ENCODE results near the gene RPL29.
"Not testable (repeated sequence)": the region's sequence is repeated elsewhere in the genome, so short reads cannot be mapped to it uniquely, and the experiment has no call there.

RPL29 gene

DNA sequence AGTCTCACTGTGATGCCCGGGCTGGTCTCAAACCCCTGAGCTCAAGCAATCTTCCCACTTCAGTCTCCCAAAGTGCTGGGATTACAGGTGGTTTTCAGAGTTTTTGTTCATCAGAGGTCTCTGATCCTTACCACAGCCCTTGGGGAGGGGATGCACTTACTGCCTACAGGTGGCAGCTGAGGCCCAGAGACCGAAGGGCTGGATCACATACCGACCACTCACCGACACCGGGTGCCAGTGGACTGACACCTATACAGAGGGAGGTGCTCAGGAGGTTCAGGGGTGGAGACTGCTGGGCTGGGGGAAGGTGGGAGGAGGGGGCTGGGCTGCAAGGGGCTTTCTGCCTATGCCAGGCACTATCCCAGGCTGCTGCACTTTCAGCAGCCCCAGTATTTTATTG lies 41.1 kb upstream of the RPL29 start:
- H3K36me3 ChIP-seq (ENCODE audit: control insufficient read depth, insufficient read depth, low read length): no peaks in the 10 kb centered on the region
- H3K9me3 ChIP-seq (ENCODE audit: control insufficient read depth, low read length): no peaks in the 10 kb centered on the region
- WGBS, 2 experiments (ENCODE audit: insufficient coverage in 2 of 2): no CpG with 5 or more reads among the region's 5 CpGs
- peaks cover 13% of the 10 kb centered on the region for H3K4me1 ChIP-seq (ENCODE audit: control insufficient read depth, insufficient read depth, low read length, poor library complexity, severe bottlenecking)
- no peak overlapping the region for H3K4me3 ChIP-seq (ENCODE audit: extremely low read depth, insufficient read depth, low read length, poor library complexity, severe bottlenecking)
- no peak overlapping the region for H3K27ac ChIP-seq (ENCODE audit: low read depth, low read length, severe bottlenecking)

- 96 to 97% methylated on average over 3 to 5 of the region's 5 CpGs for WGBS, 2 experiments (ENCODE audit: insufficient coverage in 2 of 2)
- H3K4me1 ChIP-seq (ENCODE audit: control insufficient read depth, insufficient read depth, low read length, poor library complexity, severe bottlenecking): peaks cover 8% of the 10 kb centered on the region
- no peaks in the 10 kb centered on the region for H3K9me3 ChIP-seq (ENCODE audit: control insufficient read depth, low read length)
- H3K27ac ChIP-seq (ENCODE audit: low read depth, low read length, severe bottlenecking): no peak overlapping the region
- H3K4me3 ChIP-seq (ENCODE audit: extremely low read depth, insufficient read depth, low read length, poor library complexity, severe bottlenecking): no peak overlapping the region
- no peaks in the 10 kb centered on the region for H3K36me3 ChIP-seq (ENCODE audit: control insufficient read depth, insufficient read depth, low read length)
These were observed 40.6 kb upstream of the RPL29 start for GRCh38 chr3:52036222-52036694.

GRCh38 chr3:52034651-52035050 lies 39.0 kb upstream of the RPL29 start:
- 84 to 93% methylated on average over 2 to 3 of the region's 3 CpGs for WGBS, 2 experiments (ENCODE audit: insufficient coverage in 2 of 2)
- Histone ChIP-seq H3K36me3 (ENCODE audit: control insufficient read depth, insufficient read depth, low read length) (no peaks in the 10 kb centered on the region), H3K9me3 (ENCODE audit: control insufficient read depth, low read length) (no peaks in the 10 kb centered on the region), H3K4me3 (ENCODE audit: extremely low read depth, insufficient read depth, low read length, poor library complexity, severe bottlenecking) (no peak overlapping the region), H3K4me1 (ENCODE audit: control insufficient read depth, insufficient read depth, low read length, poor library complexity, severe bottlenecking) (peaks cover 7% of the 10 kb centered on the region), H3K27ac (ENCODE audit: low read depth, low read length, severe bottlenecking) (no peak overlapping the region)

- no peaks in the 10 kb centered on the region for H3K36me3 ChIP-seq (ENCODE audit: control insufficient read depth, insufficient read depth, low read length)
- H3K4me1 ChIP-seq (ENCODE audit: control insufficient read depth, insufficient read depth, low read length, poor library complexity, severe bottlenecking): peaks cover 7% of the 10 kb centered on the region
- H3K4me3 ChIP-seq (ENCODE audit: extremely low read depth, insufficient read depth, low read length, poor library complexity, severe bottlenecking): no peak overlapping the region
- 89 to 94% methylated on average over 3 to 5 of the region's 5 CpGs for WGBS, 2 experiments (ENCODE audit: insufficient coverage in 2 of 2)
- H3K9me3 ChIP-seq (ENCODE audit: control insufficient read depth, low read length): no peaks in the 10 kb centered on the region
- H3K27ac ChIP-seq (ENCODE audit: low read depth, low read length, severe bottlenecking): no peak overlapping the region
These were observed 38.5 kb upstream of the RPL29 start for GRCh38 chr3:52034212-52034611.

DNA sequence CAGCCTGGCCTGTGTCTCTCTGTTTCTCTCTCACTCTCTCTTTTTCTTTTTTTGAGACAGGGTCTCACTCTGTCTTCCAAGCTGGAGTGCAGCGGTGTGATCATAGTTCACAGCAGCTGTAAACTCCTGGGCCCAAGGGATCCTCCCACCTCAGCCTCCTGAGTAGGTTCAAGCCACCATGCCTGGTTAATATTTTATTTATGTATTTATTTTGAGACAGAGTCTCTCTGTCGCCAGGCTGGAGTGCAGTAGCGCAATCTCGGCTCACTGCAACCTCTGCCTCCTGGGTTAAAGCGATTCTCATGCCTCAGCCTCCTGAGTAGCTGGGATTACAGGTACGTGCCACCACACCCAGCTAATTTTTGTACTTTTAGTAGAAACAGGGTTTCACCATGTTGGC lies 38.1 kb upstream of the RPL29 start:
- H3K4me1 ChIP-seq (ENCODE audit: control insufficient read depth, insufficient read depth, low read length, poor library complexity, severe bottlenecking); H3K4me3 ChIP-seq (ENCODE audit: extremely low read depth, insufficient read depth, low read length, poor library complexity, severe bottlenecking); H3K36me3 ChIP-seq (ENCODE audit: control insufficient read depth, insufficient read depth, low read length); H3K9me3 ChIP-seq (ENCODE audit: control insufficient read depth, low read length); H3K27ac ChIP-seq (ENCODE audit: low read depth, low read length, severe bottlenecking): not testable (repeated sequence)
- 94 to 96% methylated on average over 5 to 6 of the region's 6 CpGs for WGBS, 2 experiments (ENCODE audit: insufficient coverage in 2 of 2)

DNA sequence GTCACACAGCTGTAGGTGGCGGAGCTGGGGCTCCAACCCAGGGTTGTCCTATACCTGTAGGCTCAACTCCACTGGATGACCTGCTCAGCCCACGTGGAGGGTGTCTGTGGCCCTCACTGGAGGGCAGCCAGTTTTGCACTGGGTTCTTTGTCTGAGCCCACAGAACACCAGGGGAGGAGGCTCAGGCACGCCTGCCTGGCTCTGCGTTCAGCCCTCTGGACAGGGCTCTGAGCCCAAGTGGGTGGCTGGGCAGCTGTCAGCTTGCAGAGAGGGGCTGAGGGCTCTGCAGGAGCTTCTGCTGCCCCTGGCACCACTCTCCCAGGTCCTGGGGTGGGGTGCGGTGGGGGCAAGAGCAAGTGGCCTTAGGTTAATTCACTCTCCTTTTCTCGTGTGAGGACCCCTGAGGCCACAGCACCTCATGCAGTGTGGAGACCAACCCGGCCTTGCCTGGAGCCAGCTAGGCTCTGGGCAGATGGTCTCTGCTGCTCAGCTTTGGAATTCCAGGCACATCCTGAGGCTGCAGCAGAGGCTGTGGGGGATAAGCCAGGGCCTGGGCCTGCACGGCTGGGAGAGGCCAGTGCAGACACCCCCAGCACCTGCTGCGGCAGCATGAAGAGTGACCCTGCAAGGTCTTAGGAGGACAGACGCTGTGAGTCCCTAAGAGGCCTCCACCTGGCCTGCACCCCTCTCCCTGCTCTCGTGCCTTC lies 37.2 kb upstream of the RPL29 start:
- Histone ChIP-seq H3K27ac (ENCODE audit: low read depth, low read length, severe bottlenecking) (no peak overlapping the region), H3K9me3 (ENCODE audit: control insufficient read depth, low read length) (no peaks in the 10 kb centered on the region)
- 86 to 91% methylated on average over 11 of the region's 11 CpGs for WGBS, 2 experiments (ENCODE audit: insufficient coverage in 2 of 2)

GRCh38 chr3:52031896-52032295 lies 36.2 kb upstream of the RPL29 start:
- H3K4me3 ChIP-seq (ENCODE audit: extremely low read depth, insufficient read depth, low read length, poor library complexity, severe bottlenecking): no peak overlapping the region
- peaks cover 10% of the 10 kb centered on the region for H3K4me1 ChIP-seq (ENCODE audit: control insufficient read depth, insufficient read depth, low read length, poor library complexity, severe bottlenecking)
- H3K36me3 ChIP-seq (ENCODE audit: control insufficient read depth, insufficient read depth, low read length): no peaks in the 10 kb centered on the region
- H3K27ac ChIP-seq (ENCODE audit: low read depth, low read length, severe bottlenecking): no peak overlapping the region
- 88 to 89% methylated on average over 10 of the region's 10 CpGs for WGBS, 2 experiments (ENCODE audit: insufficient coverage in 2 of 2)
- no peaks in the 10 kb centered on the region for H3K9me3 ChIP-seq (ENCODE audit: control insufficient read depth, low read length)

More for the DNA sequence above, 37.2 kb upstream of the RPL29 start:
- peaks cover 10% of the 10 kb centered on the region for H3K4me1 ChIP-seq (ENCODE audit: control insufficient read depth, insufficient read depth, low read length, poor library complexity, severe bottlenecking)
- H3K4me3 ChIP-seq (ENCODE audit: extremely low read depth, insufficient read depth, low read length, poor library complexity, severe bottlenecking): no peak overlapping the region
- no peaks in the 10 kb centered on the region for H3K36me3 ChIP-seq (ENCODE audit: control insufficient read depth, insufficient read depth, low read length)

DNA sequence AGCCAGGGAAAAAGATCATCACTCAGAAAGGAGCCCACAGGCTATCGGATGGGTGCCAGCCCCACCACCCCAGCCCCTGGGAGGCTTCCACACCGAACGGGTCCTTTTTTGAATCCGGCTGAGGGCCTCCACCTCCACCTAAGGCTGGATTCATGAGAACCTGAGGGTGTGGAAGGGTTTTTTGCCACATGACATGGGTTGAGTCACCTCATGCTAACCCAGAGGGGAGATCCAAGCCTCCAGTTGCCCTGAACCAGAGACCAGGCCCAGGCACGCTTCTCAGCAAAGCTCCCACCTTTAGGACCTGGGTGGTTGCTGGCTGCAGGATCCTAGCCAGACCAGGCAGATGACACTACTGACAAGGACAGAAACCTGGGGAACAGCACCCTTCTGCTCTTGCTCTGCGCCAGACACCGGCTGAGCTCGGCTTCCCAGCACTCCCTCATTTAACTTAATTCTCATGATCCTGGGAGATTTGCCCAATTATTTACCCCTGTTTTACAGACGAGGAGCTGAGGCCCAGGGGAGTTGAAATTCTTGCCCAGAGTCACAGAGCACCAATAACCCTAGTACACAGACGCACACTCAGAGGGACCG lies 35.1 kb upstream of the RPL29 start:
- Histone ChIP-seq H3K36me3 (ENCODE audit: control insufficient read depth, insufficient read depth, low read length) (no peaks in the 10 kb centered on the region), H3K27ac (ENCODE audit: low read depth, low read length, severe bottlenecking) (no peak overlapping the region), H3K4me3 (ENCODE audit: extremely low read depth, insufficient read depth, low read length, poor library complexity, severe bottlenecking) (no peak overlapping the region), H3K4me1 (ENCODE audit: control insufficient read depth, insufficient read depth, low read length, poor library complexity, severe bottlenecking) (peaks cover 10% of the 10 kb centered on the region), H3K9me3 (ENCODE audit: control insufficient read depth, low read length) (no peaks in the 10 kb centered on the region)
- 97 to 98% methylated on average over 6 to 7 of the region's 11 CpGs for WGBS, 2 experiments (ENCODE audit: insufficient coverage in 2 of 2)

DNA sequence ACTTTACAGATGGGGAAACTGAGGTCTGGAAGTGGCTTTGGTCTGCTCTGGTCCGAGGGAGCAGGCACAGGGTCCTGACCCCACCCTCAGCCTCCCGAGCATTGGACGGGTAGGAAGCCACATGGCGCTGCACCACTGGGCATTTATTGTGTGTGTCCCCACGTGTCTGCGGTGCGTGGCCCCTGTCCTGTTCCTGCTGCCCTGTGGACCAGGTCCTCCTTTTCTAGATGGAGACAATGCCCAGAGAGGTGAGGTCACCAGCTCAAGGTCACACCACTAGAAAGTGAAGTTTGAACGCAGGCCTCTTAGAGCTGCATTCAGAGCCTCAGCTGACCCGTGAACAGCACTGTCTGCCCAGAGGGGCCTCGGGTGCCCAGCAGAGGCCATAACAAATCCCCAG lies 33.8 kb upstream of the RPL29 start:
- Histone ChIP-seq H3K4me1 (ENCODE audit: control insufficient read depth, insufficient read depth, low read length, poor library complexity, severe bottlenecking) (peaks cover 13% of the 10 kb centered on the region), H3K36me3 (ENCODE audit: control insufficient read depth, insufficient read depth, low read length) (no peaks in the 10 kb centered on the region), H3K9me3 (ENCODE audit: control insufficient read depth, low read length) (no peaks in the 10 kb centered on the region), H3K4me3 (ENCODE audit: extremely low read depth, insufficient read depth, low read length, poor library complexity, severe bottlenecking) (no peak overlapping the region), H3K27ac (ENCODE audit: low read depth, low read length, severe bottlenecking) (no peak overlapping the region)
- 89 to 97% methylated on average over 7 to 10 of the region's 10 CpGs for WGBS, 2 experiments (ENCODE audit: insufficient coverage in 2 of 2)

- no peak overlapping the region for H3K27ac ChIP-seq (ENCODE audit: low read depth, low read length, severe bottlenecking)
- no peak overlapping the region for H3K4me3 ChIP-seq (ENCODE audit: extremely low read depth, insufficient read depth, low read length, poor library complexity, severe bottlenecking)
- WGBS, 2 experiments (ENCODE audit: insufficient coverage in 2 of 2): 78 to 90% methylated on average over 9 of the region's 9 CpGs
- H3K36me3 ChIP-seq (ENCODE audit: control insufficient read depth, insufficient read depth, low read length): no peaks in the 10 kb centered on the region
- no peaks in the 10 kb centered on the region for H3K9me3 ChIP-seq (ENCODE audit: control insufficient read depth, low read length)
- H3K4me1 ChIP-seq (ENCODE audit: control insufficient read depth, insufficient read depth, low read length, poor library complexity, severe bottlenecking): peaks cover 18% of the 10 kb centered on the region
These were observed 33.4 kb upstream of the RPL29 start for GRCh38 chr3:52029053-52029452.

GRCh38 chr3:52028572-52028971 lies 32.9 kb upstream of the RPL29 start:
- H3K36me3 ChIP-seq (ENCODE audit: control insufficient read depth, insufficient read depth, low read length): no peaks in the 10 kb centered on the region
- H3K4me1 ChIP-seq (ENCODE audit: control insufficient read depth, insufficient read depth, low read length, poor library complexity, severe bottlenecking): peaks cover 22% of the 10 kb centered on the region
- 93 to 99% methylated on average over 8 to 10 of the region's 12 CpGs for WGBS, 2 experiments (ENCODE audit: insufficient coverage in 2 of 2)
- H3K27ac ChIP-seq (ENCODE audit: low read depth, low read length, severe bottlenecking): no peak overlapping the region
- H3K9me3 ChIP-seq (ENCODE audit: control insufficient read depth, low read length): no peaks in the 10 kb centered on the region
- no peak overlapping the region for H3K4me3 ChIP-seq (ENCODE audit: extremely low read depth, insufficient read depth, low read length, poor library complexity, severe bottlenecking)

Measured in mesodermal cell (in vitro differentiated cells).